PC-9 (cell line): ENCODE data around the gene PDIA5. TPM values are rescaled to one million over a fixed set of nuclear protein-coding genes. Genes with fewer than 3 reads are reported as not detected.

Experiments
- BruUV-seq: library from RNA; stranded (reverse); fragments of 400-500 nt; replicated peaks from 2 replicates; lab custom pipeline; 2021; lab: Mats Ljungman, UMichigan
- CTCF ChIA-PET: fragments of 300-600 bp; sonication (Branson Sonifier 250); formaldehyde crosslinking; loops from one replicate; lab custom pipeline; 2022; ENCODE audit warnings: antibody characterized with exemption; lab: Charles Lee
- POLR2A ChIA-PET: fragments of 300-600 bp; sonication (Branson Sonifier 250); formaldehyde crosslinking; loops from one replicate; lab custom pipeline; 2022; ENCODE audit warnings: antibody characterized with exemption; ENCODE audit not compliant: unreplicated experiment; lab: Charles Lee
- DNase-seq, 2 experiments: peaks; one replicate each; pipeline versions ENCODE4 v3.0.0 to v3.0.0-alpha.2; 2015 to 2022; ENCODE audit warnings: mixed read lengths in 1 of 2
- H2AFZ ChIP-seq: fragments of 200-600 bp; sonication (generic); 2 replicates; pipeline ENCODE4 v1.8.1; 2017; ENCODE audit warnings: antibody characterized with exemption
- H3F3A ChIP-seq: fragments of 200-600 bp; sonication (generic); 2 replicates; pipeline ENCODE4 v1.8.1; 2017; ENCODE audit warnings: antibody characterized with exemption, mild to moderate bottlenecking, low read depth; ENCODE audit not compliant: insufficient read depth
- H3K27ac ChIP-seq: fragments of 200-600 bp; sonication (generic); 2 replicates; pipeline ENCODE4 v1.6.1; 2016; ENCODE audit warnings: mixed run types
- H3K27me3 ChIP-seq: fragments of 200-600 bp; sonication (generic); 2 replicates; pipeline ENCODE4 v1.6.1; 2016; ENCODE audit warnings: low read depth, mixed run types; ENCODE audit not compliant: insufficient read depth
- H3K36me3 ChIP-seq: fragments of 200-600 bp; sonication (generic); 2 replicates; pipeline ENCODE4 v1.6.1; 2016; ENCODE audit warnings: low read depth, mixed run types
- H3K4me1 ChIP-seq: fragments of 200-600 bp; sonication (generic); replicated peaks from 2 replicates; pipeline ENCODE4 v1.6.1; 2016; ENCODE audit warnings: mixed run types; ENCODE audit not compliant: insufficient read depth
- H3K4me2 ChIP-seq: fragments of 200-600 bp; sonication (generic); 2 replicates; pipeline ENCODE4 v1.6.1; 2017; ENCODE audit warnings: mixed run types
- H3K4me3 ChIP-seq: fragments of 200-600 bp; sonication (generic); 2 replicates; pipeline ENCODE4 v1.6.1; 2016; ENCODE audit warnings: mixed run types
- H3K79me2 ChIP-seq: fragments of 200-600 bp; sonication (generic); 2 replicates; pipeline ENCODE4 v1.6.1; 2017; ENCODE audit warnings: low read depth, mixed run types
- H3K9me2 ChIP-seq: fragments of 200-600 bp; sonication (generic); 2 replicates; pipeline ENCODE4 v1.8.1; 2017; ENCODE audit warnings: mild to moderate bottlenecking; ENCODE audit not compliant: insufficient read depth
- H3K9me3 ChIP-seq: fragments of 200-600 bp; sonication (generic); 2 replicates; pipeline ENCODE4 v1.8.1; 2016; ENCODE audit warnings: low read depth; ENCODE audit not compliant: insufficient read depth
- H4K20me1 ChIP-seq: fragments of 200-600 bp; sonication (generic); 2 replicates; pipeline ENCODE4 v1.8.1; 2017; ENCODE audit not compliant: insufficient read depth
- CTCF ChIP-seq: fragments of 200-600 bp; sonication (generic); conservative IDR thresholded peaks from 2 replicates; pipeline ENCODE4 v1.6.1; 2017; ENCODE audit warnings: mixed run types, antibody characterized with exemption, mild to moderate bottlenecking, moderate library complexity
- EZH2 ChIP-seq: fragments of 200-600 bp; sonication (generic); IDR thresholded peaks from 2 replicates; pipeline ENCODE4 v1.8.0; 2017; ENCODE audit warnings: antibody characterized with exemption, low read depth
- intact Hi-C: fragments of 100-400 bp; cut with micrococcal nuclease; formaldehyde crosslinking; loops from one replicate; pipeline ENCODE4 v1.10.0; 2022; ENCODE audit not compliant: unreplicated experiment
- total RNA-seq: library from RNA; stranded (reverse); gene quantifications from 2 replicates; pipeline ENCODE4 v1.2.3, GENCODE V29; 2021

The PDIA5 gene
- total RNA-seq, 1 experiment from 2014 or later: 31.7 TPM

GRCh38 chr3:123019591-123019990 lies 47.2 kb upstream of the PDIA5 start:
- Histone ChIP-seq H3F3A (no peaks in the 10 kb centered on the region), H3K9me2 (no peaks in the 10 kb centered on the region), H3K9me3 (no peaks in the 10 kb centered on the region), H3K4me3 (no peak overlapping the region), H3K27me3 (peaks cover 56% of the 10 kb centered on the region), H2AFZ (no peak overlapping the region), H3K27ac (no peak overlapping the region), H4K20me1 (no peaks in the 10 kb centered on the region), H3K79me2 (no peaks in the 10 kb centered on the region), H3K36me3 (no peaks in the 10 kb centered on the region), H3K4me2 (no peak overlapping the region), H3K4me1 (no peaks in the 10 kb centered on the region)
- CTCF ChIA-PET: no interaction called here
- DNase-seq: no peak
- no TSS peak for BruUV-seq
- intact Hi-C loops: no loop called here
- no peak for TF ChIP-seq EZH2
- no peak for TF ChIP-seq CTCF
- POLR2A ChIA-PET: no interaction called here

DNA sequence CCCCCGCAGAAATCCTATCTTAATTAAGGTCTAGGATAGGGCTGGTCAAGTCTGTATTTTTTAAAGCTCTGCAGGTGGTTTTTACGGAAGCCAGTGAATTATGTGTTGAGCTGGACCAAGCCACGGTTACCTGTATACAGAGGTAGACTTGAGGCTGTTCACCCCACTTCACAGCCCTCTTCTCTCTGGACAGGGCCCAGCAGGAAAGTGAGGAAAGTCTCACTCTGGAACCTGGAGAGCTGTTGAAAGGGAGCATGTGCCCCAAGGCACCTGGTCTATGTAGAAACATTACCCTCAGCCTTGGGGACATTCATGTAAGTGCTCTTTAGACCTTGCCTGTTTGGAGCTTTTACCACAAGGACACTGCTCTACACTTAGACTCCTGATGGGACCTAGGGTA lies 46.1 kb upstream of the PDIA5 start:
- Histone ChIP-seq H3F3A (no peaks in the 10 kb centered on the region), H3K27ac (no peak overlapping the region), H3K27me3 (peaks cover 67% of the 10 kb centered on the region), H3K9me2 (no peaks in the 10 kb centered on the region), H3K36me3 (no peaks in the 10 kb centered on the region), H3K9me3 (no peaks in the 10 kb centered on the region), H3K4me2 (no peak overlapping the region), H3K4me1 (no peaks in the 10 kb centered on the region), H3K4me3 (no peak overlapping the region), H4K20me1 (no peaks in the 10 kb centered on the region), H2AFZ (no peak overlapping the region), H3K79me2 (no peaks in the 10 kb centered on the region)
- POLR2A ChIA-PET: interaction anchor here (0.6 kb wide), 1 partner anchor 288 kb away, joined by 8 read pairs; no protein-coding TSS in a partner anchor
- intact Hi-C loops: loop anchor here (10.0 kb wide), 1 partner anchor 104 kb away; no protein-coding TSS in a partner anchor
- CTCF ChIA-PET: no interaction called here
- BruUV-seq: no TSS peak
- TF ChIP-seq EZH2 (no peak), CTCF (no peak)
- no peak for DNase-seq

DNA sequence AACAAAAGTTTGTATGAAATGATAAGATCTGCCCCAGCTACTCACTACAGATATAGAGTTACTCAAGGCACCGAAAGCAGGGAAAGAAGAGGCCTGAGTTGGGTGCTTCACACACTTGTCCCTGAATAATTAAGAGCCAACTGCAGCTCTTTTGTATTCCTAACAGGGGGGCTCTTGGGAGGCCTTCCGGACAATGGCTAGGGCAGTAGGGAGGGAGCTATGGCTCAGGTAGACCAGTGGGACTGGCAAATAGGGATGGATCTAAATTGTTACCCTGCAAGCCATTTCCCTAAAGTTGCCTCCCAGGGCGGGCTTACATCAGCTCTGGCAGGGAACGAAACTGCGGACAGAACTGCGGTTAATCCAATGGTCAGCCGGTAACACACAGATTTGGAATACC lies 45.4 kb upstream of the PDIA5 start:
- no peaks in the 10 kb centered on the region for H4K20me1 ChIP-seq
- no peaks in the 10 kb centered on the region for H3K79me2 ChIP-seq
- H2AFZ ChIP-seq: no peak overlapping the region
- no peaks in the 10 kb centered on the region for H3K36me3 ChIP-seq
- no peak overlapping the region for H3K27ac ChIP-seq
- TF ChIP-seq CTCF (no peak), EZH2 (no peak)
- no peak overlapping the region for H3K4me3 ChIP-seq
- H3K27me3 ChIP-seq: peaks cover 71% of the 10 kb centered on the region
- H3F3A ChIP-seq: no peaks in the 10 kb centered on the region
- no TSS peak for BruUV-seq
- DNase-seq: no peak
- POLR2A ChIA-PET: interaction anchor here (0.5 to 0.6 kb wide), 2 partner anchors 236 to 288 kb away, joined by 3 to 8 read pairs; no protein-coding TSS in a partner anchor
- no peaks in the 10 kb centered on the region for H3K4me1 ChIP-seq
- CTCF ChIA-PET: no interaction called here
- no peaks in the 10 kb centered on the region for H3K9me2 ChIP-seq
- intact Hi-C loops: loop anchor here (10.0 kb wide), 1 partner anchor 103 kb away; no protein-coding TSS in a partner anchor
- no peak overlapping the region for H3K4me2 ChIP-seq
- H3K9me3 ChIP-seq: no peaks in the 10 kb centered on the region
